Measurements from ENCODE around the gene FAM83B. TPM values are rescaled to one million over a fixed set of nuclear protein-coding genes. Genes with fewer than 3 reads are reported as not detected.

Gene FAM83B
- total and polyA plus RNA-seq, 2 of the 13 experiments (the other 11 are each of a cell fraction or from before 2014, with no cell fraction given): not detected

- Histone ChIP-seq H2AFZ (ENCODE audit: low read length) (no peak overlapping the region), H4K20me1 (ENCODE audit: insufficient read depth, low read length) (no peaks in the 10 kb centered on the region), H3K79me2 (ENCODE audit: insufficient read depth, low read length) (no peaks in the 10 kb centered on the region), H3K4me2 (ENCODE audit: low read depth, low read length) (no peak overlapping the region), H3K9ac (ENCODE audit: insufficient read depth, low read depth, low read length) (no peak overlapping the region), H3K4me1 (ENCODE audit: insufficient read depth, low read length) (no peaks in the 10 kb centered on the region), H3K9me3 (ENCODE audit: low read length) (no peaks in the 10 kb centered on the region), H3K27me3 (ENCODE audit: control insufficient read depth in 1 of 2, insufficient read depth in 2 of 2, low read length in 2 of 2) (no peaks in the 10 kb centered on the region; a peak in 1 of 5 replicates), H3K4me3 (replicated peaks in 1 of 3; ENCODE audit: insufficient read depth in 1 of 3, low read depth in 2 of 3, low read length in 3 of 3) (no peak overlapping the region), H3K36me3 (replicated peaks in 1 of 2; ENCODE audit: control insufficient read depth in 1 of 2, insufficient read depth in 2 of 2, low read length in 2 of 2) (no peaks in the 10 kb centered on the region), H3K27ac (ENCODE audit: extremely low read length, insufficient read depth, low read length) (no peak overlapping the region)
- ChIA-PET POLR2A (no interaction called here), CTCF (ENCODE audit: low intra/inter-chr PET ratio, low total read pairs) (no interaction called here)
- intact Hi-C loops (cut with micrococcal nuclease; ENCODE audit: unreplicated experiment) (no loop called here), in situ Hi-C loops (cut with HindIII; ENCODE audit: extremely low pct_ligation_motif_present, low pct_unique_long_range_greater_than_20kb) (no loop called here)
- DNase-seq (ENCODE audit: low spot score) (no peak), FAIRE-seq (no peak), ATAC-seq (no peak)
- TF ChIP-seq RCOR2 (CRISPR knock-in tag; IDR thresholded peaks at IDR 0.05) (no peak), YEATS2 (CRISPR knock-in tag; IDR thresholded peaks at IDR 0.05; ENCODE audit: borderline replicate concordance) (no peak), TERF1 (CRISPR knock-in tag; IDR thresholded peaks at IDR 0.05) (no peak), RBM39 (IDR thresholded peaks at IDR 0.05; ENCODE audit: low read depth, low read length, poor library complexity, severe bottlenecking) (no peak), PHF8 (CRISPR knock-in tag; IDR thresholded peaks at IDR 0.05) (no peak), ZNF550 (CRISPR knock-in tag; IDR thresholded peaks at IDR 0.05; ENCODE audit: borderline replicate concordance) (no peak), SAP130 (CRISPR knock-in tag; IDR thresholded peaks at IDR 0.05; ENCODE audit: low read depth) (no peak)
- no TSS peak for BruUV-seq (replicated peaks)
These were observed 13.6 kb downstream of the FAM83B start for GRCh38 chr6:54860132-54860531.

DNA sequence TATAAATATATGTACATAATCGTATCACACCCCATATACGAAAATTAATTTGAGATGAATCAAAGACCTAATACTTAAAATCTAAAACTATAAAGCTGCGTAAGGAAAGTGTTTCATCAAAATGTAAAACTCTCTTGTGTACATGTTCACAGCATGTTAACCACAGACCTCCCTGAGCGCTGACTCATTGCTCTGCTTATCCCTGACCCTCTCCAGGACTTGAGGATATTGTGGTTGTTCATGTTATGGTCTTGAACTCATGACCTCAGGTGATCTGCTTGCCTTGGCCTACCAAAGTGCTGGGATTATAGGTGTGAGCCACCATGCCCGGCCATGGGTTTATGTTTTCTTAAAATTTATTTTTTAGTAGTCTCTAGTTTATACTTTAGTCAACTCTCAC, 14.2 kb downstream of the FAM83B start:
- ChIA-PET CTCF (ENCODE audit: low intra/inter-chr PET ratio, low total read pairs) (no interaction called here), POLR2A (no interaction called here)
- no TSS peak for BruUV-seq (replicated peaks)
- Histone ChIP-seq H3K4me2 (ENCODE audit: low read depth, low read length) (no peak overlapping the region), H4K20me1 (ENCODE audit: insufficient read depth, low read length) (no peaks in the 10 kb centered on the region), H3K4me1 (ENCODE audit: insufficient read depth, low read length) (no peaks in the 10 kb centered on the region), H3K36me3 (replicated peaks in 1 of 2; ENCODE audit: control insufficient read depth in 1 of 2, insufficient read depth in 2 of 2, low read length in 2 of 2) (no peaks in the 10 kb centered on the region), H3K27me3 (ENCODE audit: control insufficient read depth in 1 of 2, insufficient read depth in 2 of 2, low read length in 2 of 2) (no peaks in the 10 kb centered on the region; a peak in 1 of 5 replicates), H3K27ac (ENCODE audit: extremely low read length, insufficient read depth, low read length) (no peak overlapping the region), H3K79me2 (ENCODE audit: insufficient read depth, low read length) (no peaks in the 10 kb centered on the region), H3K9me3 (ENCODE audit: low read length) (no peaks in the 10 kb centered on the region), H2AFZ (ENCODE audit: low read length) (no peak overlapping the region), H3K4me3 (replicated peaks in 1 of 3; ENCODE audit: insufficient read depth in 1 of 3, low read depth in 2 of 3, low read length in 3 of 3) (no peak overlapping the region), H3K9ac (ENCODE audit: insufficient read depth, low read depth, low read length) (no peak overlapping the region)
- FAIRE-seq: no peak
- 9% methylated on average over 5 of the region's 5 CpGs for WGBS (ENCODE audit: low lambda C conversion rate)
- intact Hi-C loops (cut with micrococcal nuclease; ENCODE audit: unreplicated experiment): no loop called here
- no peak for ATAC-seq
- no peak for DNase-seq (ENCODE audit: low spot score)
- no peak for TF ChIP-seq TOE1 (CRISPR knock-in tag; IDR thresholded peaks at IDR 0.05)
- TF ChIP-seq TARDBP (CRISPR knock-in tag; IDR thresholded peaks at IDR 0.05): no peak
- no peak for TF ChIP-seq ZNF138 (CRISPR knock-in tag; IDR thresholded peaks at IDR 0.05; ENCODE audit: low read depth)
- no peak for TF ChIP-seq ZNF7 (CRISPR knock-in tag; IDR thresholded peaks at IDR 0.05)
- TF ChIP-seq CCDC6 (CRISPR knock-in tag; IDR thresholded peaks at IDR 0.05): no peak
- no peak for TF ChIP-seq SYNCRIP (IDR thresholded peaks at IDR 0.05; ENCODE audit: insufficient read depth, low read depth, low read length)
- TF ChIP-seq ZNF556 (CRISPR knock-in tag; IDR thresholded peaks at IDR 0.05; ENCODE audit: borderline replicate concordance): no peak
- TF ChIP-seq KAT7 (CRISPR knock-in tag; IDR thresholded peaks at IDR 0.05; ENCODE audit: borderline replicate concordance): no peak
- in situ Hi-C loops (cut with HindIII; ENCODE audit: extremely low pct_ligation_motif_present, low pct_unique_long_range_greater_than_20kb): no loop called here

Measured in HepG2 (cell line).